Neural crest cell (in vitro differentiated cells): Measurements from ENCODE around the gene MYT1. TPM values are rescaled to one million over a fixed set of nuclear protein-coding genes. Genes with fewer than 3 reads are reported as not detected.
A peak's percentile ranks its signal among the peaks of the same experiment; 100 is the strongest.
"Not testable (repeated sequence)": the region's sequence is repeated elsewhere in the genome, so short reads cannot be mapped to it uniquely, and the experiment has no call there.

Experiments
- DNase-seq: peaks from one replicate; pipeline ENCODE4 v3.0.0; 2021; ENCODE audit warnings: low read depth, mixed read lengths, low spot score
- H3K27ac Mint-ChIP-seq: one replicate; pipeline ENCODE4 v1.8.0; 2021; ENCODE audit warnings: mild to moderate bottlenecking, mixed read lengths; ENCODE audit not compliant: unreplicated experiment
- H3K27me3 Mint-ChIP-seq: 2 replicates; pipeline ENCODE4 v1.8.0; 2021; ENCODE audit warnings: low read depth, mild to moderate bottlenecking, mixed read lengths
- H3K36me3 Mint-ChIP-seq: 2 replicates; pipeline ENCODE4 v1.8.0; 2021; ENCODE audit warnings: low read depth, mild to moderate bottlenecking, mixed read lengths
- H3K4me1 Mint-ChIP-seq: 2 replicates; pipeline ENCODE4 v1.8.0; 2021; ENCODE audit warnings: mixed read lengths
- H3K4me3 Mint-ChIP-seq: one replicate; pipeline ENCODE4 v1.8.0; 2021; ENCODE audit warnings: mild to moderate bottlenecking, mixed read lengths
- H3K9me3 Mint-ChIP-seq: 2 replicates; pipeline ENCODE4 v1.8.0; 2021; ENCODE audit warnings: mixed read lengths
- CTCF ChIP-seq: fragments of 200-600 bp; sonication (generic); conservative IDR thresholded peaks from 2 replicates; pipeline ENCODE4 v1.5.0; 2021; ENCODE audit warnings: antibody characterized with exemption, mild to moderate bottlenecking
- total RNA-seq: library from RNA; stranded (reverse); gene quantifications from 2 replicates; pipeline ENCODE4 v1.2.1, GENCODE V29; 2021

MYT1 gene
- total RNA-seq, 1 donor from 2014 or later, result 4.3 TPM

- H3K27ac Mint-ChIP-seq, result no peak overlapping the region
- no peak for DNase-seq
- H3K4me3 Mint-ChIP-seq, result no peak overlapping the region
- peaks cover 2% of the 10 kb centered on the region for H3K27me3 Mint-ChIP-seq
- peaks cover 3% of the 10 kb centered on the region for H3K36me3 Mint-ChIP-seq
- H3K4me1 Mint-ChIP-seq, result peaks cover 45% of the 10 kb centered on the region
- H3K9me3 Mint-ChIP-seq, result peaks cover 6% of the 10 kb centered on the region
- TF ChIP-seq CTCF, result no peak
Observed at GRCh38 chr20:64185276-64185900, 21.1 kb downstream of the MYT1 start.

GRCh38 chr20:64186071-64186598 is 21.9 kb downstream of the MYT1 start:
- no peak for TF ChIP-seq CTCF
- Mint-ChIP-seq H3K4me1 (peaks cover 47% of the 10 kb centered on the region), H3K9me3 (peaks cover 6% of the 10 kb centered on the region), H3K27me3 (peaks cover 2% of the 10 kb centered on the region), H3K27ac (no peak overlapping the region), H3K4me3 (no peak overlapping the region), H3K36me3 (peaks cover 3% of the 10 kb centered on the region)
- no peak for DNase-seq

- not testable (repeated sequence) for DNase-seq, H3K27me3 Mint-ChIP-seq, H3K36me3 Mint-ChIP-seq, H3K27ac Mint-ChIP-seq, H3K9me3 Mint-ChIP-seq, H3K4me3 Mint-ChIP-seq
- peaks cover 49% of the 10 kb centered on the region for H3K4me1 Mint-ChIP-seq
Observed at GRCh38 chr20:64187213-64187612, 23.0 kb downstream of the MYT1 start.

- Mint-ChIP-seq H3K36me3 (peaks cover 3% of the 10 kb centered on the region), H3K4me3 (peak overlapping the region; percentile 51), H3K9me3 (peaks cover 6% of the 10 kb centered on the region), H3K27me3 (no peaks in the 10 kb centered on the region), H3K27ac (peak overlapping the region; percentile 91), H3K4me1 (peaks cover 54% of the 10 kb centered on the region)
- no peak for TF ChIP-seq CTCF
- no peak for DNase-seq
Observed at GRCh38 chr20:64188091-64188490, 23.8 kb downstream of the MYT1 start.

GRCh38 chr20:64188682-64189529 is 24.7 kb downstream of the MYT1 start:
- Mint-ChIP-seq H3K27ac (peak overlapping the region; percentile 91), H3K9me3 (peaks cover 6% of the 10 kb centered on the region), H3K36me3 (peaks cover 3% of the 10 kb centered on the region), H3K27me3 (no peaks in the 10 kb centered on the region), H3K4me1 (peaks cover 58% of the 10 kb centered on the region), H3K4me3 (peak overlapping the region; percentile 51)
- peak; percentile 42 for DNase-seq
- TF ChIP-seq CTCF, result no peak
